GM20431 (cell line): ENCODE data around the gene BAIAP2.

Experiments used
- in situ Hi-C: fragments of 300-500 bp; cut with MseI, MboI; formaldehyde crosslinking; loops from one replicate; pipeline ENCODE4 v1.15.0; 2020; ENCODE audit warnings: low sequenced_read_pairs; ENCODE audit not compliant: unreplicated experiment

Gene BAIAP2

DNA sequence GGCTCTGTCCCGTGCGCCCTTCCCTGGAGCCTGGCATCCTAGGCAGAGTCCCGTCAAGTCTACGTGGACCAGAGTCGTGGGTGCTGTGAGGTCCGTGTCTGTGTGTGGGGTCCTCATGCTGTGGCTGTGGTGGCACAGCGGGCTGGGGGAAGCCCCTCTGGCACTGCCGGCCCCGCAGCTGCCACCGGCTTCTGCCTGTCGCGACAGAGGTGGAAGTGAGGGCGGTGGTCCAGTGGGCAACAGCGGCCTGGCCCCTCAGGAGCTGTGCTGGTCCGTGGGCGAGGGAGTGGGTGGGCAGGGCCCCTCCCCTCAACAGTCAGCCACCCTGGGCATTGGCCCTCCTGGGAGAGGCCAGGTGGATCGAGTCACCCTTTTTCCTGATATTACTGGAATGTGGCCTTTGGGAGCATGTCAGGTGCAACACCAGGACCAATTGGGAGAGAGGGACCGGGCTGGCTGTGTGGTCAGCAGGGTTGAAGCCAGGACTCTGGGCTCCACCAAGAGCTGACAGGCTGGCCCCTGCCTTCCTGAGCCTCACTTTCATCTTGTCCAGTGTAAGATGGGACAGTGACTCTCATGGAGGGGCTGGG is 11.9 kb downstream of the BAIAP2 start:
- in situ Hi-C loops, result no loop called here

DNA sequence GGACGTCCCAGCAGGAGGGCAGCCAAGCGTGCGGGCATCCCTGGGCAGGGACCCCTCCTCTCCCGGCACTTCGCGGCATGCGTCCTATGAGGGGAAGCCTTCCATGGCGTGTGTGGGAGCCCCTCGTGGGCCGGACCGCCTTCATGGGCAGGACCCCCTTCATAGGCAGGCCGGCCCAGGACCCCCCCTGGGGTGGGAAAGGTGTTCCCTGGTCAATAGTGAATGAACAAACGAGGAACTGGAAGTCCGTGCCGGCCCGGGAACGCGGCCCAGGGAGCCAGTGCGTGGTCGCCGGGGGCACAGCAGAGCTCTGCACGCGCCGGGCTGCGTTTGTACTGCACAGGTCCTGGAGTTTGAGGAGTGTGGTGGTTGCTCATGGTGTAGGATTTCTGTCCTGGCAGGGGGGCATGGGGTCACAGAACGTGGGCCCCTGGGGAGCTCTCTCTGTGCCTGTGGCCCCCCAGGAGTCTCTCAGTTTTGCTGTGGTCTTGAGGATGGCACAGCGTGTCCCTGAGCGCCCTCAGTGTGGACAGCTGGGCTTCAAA is 13.9 kb downstream of the BAIAP2 start:
- in situ Hi-C loops, result no loop called here

DNA sequence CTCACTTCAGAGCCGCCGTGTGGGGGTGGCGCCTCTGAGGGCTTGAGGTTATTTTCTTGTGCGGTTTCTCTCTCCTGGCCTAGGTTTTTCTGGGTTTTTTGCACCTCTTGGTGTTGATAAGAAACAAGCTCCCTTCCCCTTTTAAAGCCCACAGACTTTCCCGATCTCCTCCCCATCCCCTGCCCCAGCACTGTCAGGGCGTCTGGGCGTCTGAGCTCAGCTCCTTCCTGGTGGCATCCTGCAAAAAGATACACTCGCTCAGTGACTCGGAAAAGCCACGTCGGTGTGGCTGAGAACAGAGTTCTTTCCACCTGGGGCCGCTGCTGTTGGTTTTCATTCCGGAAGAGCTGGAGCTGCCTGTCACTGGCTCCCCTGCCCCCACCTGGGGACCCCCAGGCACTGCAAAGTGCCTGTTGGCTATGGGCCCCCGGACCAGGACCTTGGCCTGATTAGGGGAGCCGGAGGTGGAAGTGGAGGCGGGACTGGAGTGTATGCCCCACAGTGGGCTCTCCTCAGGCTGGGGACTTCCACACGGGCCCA is 14.5 kb downstream of the BAIAP2 start:
- in situ Hi-C loops, result no loop called here

DNA sequence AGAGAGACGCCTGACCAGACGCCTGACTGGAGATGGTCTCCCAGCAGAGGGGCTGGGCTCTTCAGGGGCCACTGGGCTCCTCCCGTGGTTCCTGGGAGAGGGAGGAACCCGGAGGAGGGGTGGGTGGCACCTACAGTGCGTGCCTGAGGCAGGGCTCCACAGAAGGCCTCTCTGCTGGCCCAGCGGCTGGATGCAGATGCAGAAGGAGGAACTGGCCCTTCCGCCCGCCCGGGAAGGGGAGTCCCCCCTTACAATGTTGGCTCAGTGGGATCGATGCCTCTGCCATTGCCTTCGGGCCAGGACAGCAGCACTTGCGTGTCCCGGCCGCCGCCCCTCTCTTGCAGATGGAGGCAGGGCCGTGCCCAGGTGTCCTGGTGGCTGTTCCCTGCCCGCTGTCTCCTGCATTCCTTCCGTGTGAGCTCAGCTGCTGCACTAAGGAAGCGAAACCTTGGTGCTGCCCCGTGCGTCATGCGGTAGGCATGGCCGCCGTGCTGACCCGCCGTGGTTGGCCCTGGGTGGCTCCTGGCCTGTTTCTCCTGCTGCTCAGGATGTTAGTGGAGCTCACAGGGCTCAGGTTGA is 15.1 kb downstream of the BAIAP2 start:
- in situ Hi-C loops, result no loop called here

DNA sequence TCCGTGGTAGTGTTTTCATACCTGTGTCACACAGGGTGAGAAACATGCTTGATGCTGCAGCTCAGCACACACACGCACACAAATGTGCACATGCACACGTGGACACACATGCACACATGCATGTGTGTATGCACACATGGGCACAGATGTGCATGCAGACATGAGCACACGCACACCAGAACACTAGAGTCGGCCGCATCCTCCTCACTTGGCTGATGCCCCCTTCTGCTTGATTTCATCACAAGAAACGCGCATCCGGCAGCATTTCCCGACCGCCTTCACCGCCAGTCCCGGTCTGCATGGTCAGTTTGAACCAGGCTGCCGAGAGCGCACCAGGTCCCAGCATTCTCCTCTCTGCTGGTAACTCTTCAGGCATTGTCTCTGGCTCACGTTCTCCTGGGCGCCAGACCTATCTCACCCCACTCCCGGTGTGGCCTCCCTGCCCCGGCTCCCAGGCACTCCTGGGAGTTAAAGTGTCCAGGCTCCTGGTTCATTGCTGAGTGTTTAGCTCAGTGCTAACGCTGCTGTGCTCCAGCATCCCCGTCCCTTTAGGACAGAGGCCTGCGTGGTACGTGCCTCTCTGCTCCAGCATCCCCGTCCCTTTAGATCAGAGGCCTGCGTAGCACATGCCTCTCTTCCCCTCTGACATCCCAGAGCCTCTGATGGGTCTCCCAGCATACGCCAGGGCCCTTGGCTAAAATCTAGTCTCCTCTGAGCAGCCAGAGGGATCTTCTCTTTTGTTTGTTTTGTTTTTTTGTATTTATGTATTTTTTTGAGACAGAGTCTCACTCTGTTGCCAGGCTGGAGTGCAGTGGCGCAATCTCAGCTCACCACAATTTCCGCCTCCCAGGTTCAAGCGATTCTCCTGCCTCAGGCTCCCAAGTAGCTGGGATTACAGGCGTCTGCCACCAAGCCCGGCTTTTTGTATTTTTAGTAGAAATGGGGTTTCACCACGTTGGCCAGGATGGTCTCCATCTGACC is 16.0 kb downstream of the BAIAP2 start:
- in situ Hi-C loops, result no loop called here

DNA sequence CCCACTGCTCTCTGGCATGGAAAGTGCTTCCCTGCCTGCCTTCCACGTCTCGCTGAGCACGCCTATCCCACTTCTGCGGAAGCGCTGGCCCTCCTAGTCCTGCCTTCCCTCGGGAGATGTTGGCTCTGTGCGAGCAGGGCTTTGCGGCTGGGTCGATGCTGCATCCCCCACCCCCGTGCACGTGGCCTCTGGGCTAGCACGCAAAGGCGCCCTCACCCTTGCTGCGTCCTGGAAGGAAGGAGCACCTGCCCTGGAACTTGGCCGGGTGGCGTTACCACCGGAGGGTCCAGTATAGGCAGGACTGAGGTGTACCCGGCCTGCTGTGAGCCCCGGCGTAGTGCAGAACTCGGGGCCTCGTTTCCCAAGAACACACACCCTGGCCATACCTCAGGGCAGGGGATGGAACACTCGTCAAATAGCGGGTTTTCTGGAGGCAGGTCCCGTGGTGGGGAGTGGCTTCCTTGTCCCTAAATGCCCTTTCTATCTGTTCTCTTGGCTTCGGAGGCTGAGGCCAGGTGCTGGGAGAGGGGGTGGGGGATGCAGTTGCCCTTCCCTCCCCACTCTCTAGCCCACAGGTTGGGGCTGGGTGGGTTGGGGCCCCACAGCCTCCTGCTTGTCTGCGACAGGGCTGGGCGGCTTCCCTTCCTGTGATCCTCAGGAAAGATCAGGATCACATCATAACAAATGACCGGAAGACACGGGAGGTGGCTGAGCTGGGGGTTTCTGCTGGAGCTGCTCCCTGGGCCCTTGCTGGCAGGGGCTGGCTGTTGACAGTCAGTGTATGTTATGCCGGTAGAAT is 17.4 kb downstream of the BAIAP2 start:
- in situ Hi-C loops, result no loop called here

DNA sequence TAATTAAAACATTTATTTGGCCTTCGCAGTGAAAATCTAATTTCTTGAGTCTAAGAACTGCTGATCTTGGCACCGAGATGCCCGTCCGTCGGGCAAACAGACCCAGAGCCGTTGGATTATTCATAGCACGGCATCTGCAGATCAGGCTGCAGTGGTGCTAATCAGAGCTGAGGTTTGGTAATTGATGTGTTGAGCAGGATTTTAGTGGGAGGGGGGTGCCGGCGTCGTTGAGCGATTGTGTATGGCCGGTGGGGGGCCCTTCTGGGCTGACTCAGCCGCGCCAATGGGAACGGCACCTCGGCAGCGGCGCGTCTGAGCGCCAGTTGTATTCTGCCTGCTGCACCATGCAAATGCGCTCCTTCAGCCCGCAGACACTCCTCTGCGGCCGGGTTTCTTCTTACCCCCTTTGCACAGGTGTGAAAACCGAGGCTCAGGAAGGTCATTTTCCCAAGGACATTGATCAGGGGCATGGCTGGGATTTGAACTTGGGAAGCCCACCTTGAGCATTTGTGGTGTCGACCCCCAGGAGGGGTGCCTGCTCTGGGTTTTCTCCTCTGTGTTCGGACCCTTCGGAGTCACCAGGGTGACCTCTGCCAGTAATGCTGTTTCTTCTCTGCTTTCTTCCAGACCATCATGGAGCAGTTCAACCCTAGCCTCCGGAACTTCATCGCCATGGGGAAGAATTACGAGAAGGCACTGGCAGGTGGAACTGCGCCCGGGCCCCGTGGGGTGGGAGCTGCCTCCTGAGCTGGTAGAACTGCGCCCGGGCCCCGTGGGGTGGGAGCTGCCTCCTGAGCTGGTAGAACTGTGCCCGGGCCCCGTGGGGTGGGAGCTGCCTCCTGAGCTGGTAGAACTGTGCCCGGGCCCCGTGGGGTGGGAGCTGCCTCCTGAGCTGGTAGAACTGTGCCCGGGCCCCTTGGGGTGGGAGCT is 18.4 kb downstream of the BAIAP2 start:
- in situ Hi-C loops, result no loop called here

DNA sequence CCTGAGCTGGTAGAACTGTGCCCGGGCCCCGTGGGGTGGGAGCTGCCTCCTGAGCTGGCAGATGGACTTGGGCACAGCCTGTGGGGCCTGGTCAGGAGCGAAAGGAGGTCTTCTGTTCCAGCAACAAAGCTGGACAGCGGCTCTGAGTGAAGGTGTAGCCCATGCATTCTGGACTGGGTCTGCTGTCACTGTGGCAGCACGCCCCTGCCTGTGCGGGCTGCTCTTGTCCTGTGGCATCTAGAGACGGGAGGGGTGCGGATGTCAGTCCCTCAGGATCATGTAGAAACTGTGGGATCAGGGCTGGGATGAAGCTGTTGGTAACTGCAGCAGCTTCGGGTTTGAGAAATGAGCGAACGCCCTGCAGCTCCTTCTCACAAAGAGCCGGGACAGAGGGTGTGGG is 19.4 kb downstream of the BAIAP2 start:
- in situ Hi-C loops, result no loop called here

DNA sequence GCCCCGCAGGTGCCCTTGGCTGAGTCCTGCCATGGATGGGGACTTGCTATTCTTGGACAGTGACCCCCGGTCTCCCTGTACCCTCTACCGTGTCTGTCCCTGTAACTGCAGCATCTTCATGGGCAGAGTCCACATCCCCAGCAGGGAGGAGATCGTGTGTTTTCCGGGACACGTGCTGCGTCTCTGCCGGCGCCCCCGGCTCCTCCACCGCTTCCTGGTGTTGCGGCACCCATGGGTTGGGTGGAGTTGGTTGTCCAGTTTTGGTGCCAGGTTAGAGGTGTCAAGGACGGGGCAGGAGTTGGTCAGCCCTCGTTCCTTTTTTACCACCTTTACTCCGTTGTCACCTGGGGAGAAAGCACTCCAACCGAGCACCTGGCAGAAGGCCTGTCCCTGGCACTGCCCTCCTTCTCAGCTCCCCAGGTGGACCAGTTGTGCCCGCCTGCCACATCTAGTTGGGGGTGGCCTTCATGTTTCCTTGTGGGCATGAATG is 20.0 kb downstream of the BAIAP2 start:
- in situ Hi-C loops, result no loop called here

DNA sequence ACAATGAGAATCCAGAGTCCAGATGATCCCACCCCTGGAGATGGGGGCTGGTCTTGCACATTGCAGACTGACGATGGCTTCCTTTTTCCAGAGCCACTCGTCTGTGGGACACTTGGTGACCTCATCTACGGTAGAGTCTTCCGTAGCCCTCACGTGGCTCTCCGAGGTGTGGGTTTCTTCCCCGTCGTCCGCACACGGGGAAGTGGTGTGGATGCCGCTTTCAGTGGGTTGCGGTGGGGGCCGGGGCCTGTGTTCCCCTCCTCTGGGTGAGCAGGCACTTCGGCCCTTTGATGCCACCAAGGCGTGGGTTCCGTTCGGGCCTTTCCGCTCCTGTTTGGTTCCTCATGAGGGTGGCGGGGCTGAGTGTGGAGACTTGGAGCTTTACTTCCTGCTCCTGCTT is 21.4 kb downstream of the BAIAP2 start:
- in situ Hi-C loops, result no loop called here

DNA sequence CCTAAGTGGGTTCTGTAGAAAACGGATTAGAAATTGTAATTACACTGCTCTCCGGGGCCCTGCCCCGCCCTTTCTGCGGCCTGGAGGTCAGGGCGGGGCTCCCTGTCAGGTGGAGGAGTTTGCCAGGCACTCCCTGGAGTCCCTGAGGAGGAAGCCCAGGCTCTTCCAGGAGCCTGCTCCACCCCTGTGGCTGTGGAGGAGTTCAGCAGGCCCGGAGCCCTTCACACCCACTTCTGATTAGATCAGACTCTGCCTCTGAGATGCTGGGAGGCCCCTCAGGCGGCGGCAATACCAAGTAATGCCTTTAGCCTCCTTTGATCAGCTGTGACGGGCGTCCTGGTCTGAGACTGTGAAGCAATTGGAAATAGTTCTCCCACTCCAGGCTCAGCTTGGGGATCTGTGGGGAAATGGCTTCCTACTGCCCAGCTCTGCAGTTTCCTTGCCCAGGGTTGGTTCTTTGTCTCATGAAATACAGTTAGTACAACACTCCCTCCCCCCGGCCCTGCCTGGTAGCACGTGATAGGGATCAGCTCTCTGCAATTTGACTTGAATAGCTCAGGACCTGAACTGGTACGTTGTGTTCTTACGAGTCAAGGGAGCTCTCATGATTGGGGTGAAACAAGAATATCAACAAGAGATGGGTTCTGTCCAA is 22.3 kb downstream of the BAIAP2 start:
- in situ Hi-C loops, result no loop called here

DNA sequence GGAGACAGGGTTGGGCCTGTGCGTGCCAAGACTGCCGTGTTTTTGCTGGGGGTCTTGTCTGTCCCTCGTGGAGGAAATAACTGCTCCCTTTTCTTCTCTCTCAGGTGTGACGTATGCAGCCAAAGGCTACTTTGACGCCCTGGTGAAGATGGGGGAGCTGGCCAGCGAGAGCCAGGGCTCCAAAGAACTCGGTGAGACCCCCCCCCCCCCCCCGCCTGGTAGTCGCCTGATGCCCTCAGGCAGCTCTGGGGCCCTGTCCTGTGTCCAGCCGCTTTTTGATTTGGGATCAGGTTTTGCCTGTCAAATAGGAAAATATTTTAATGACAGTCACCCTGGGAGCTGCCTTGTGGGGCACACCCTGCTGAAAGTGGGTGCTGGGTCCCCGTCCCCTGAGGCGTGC is 22.8 kb downstream of the BAIAP2 start:
- in situ Hi-C loops, result no loop called here

DNA sequence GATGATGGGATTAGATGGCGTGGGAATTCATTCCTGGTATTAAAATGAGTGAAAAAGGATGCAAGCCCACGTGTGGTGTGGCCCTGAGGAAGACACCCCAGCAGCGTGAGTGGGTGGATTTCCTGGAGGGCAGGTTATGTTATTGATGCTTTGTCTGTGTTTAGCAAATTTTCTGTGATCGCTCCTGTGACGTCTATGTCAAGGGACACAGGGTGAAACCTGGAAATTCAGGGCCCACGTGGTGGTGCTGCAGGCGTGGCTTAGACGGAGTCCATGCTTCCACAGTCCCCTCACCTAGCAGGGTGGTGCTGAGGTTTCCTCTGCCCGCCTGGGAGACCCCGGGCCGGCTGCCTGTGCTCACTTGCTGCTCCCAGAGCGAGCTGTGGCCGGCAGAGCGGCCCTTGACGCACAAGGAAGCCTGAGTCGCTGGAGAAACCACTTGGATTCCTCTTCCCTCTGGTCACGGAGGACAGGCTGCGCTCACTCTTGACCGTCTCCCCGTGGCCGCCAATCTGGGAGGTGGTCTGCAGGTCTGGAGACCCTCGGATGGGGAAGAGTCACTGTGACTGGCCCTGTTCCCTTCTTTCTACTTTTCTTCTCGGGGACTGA is 23.4 kb downstream of the BAIAP2 start:
- in situ Hi-C loops, result no loop called here

DNA sequence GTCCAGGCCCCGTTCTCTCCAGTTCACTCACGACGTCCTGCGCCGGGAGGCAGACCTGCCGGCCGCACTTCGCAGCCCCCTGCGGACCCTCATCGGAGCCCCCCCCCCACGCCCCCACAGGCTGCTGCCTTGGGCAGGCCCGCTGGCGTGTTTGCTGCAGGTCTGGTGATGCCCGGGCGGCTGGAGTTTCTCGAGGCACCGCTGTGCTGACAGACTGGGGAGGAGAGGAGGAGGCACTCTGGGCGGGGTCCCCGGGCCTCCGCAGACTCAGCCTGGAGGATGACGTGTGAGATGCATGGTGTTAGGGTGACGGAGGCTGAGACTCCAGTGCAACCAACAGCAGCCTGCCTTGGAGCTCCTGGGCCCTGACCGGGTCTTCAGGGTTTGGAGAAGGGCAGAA is 24.1 kb downstream of the BAIAP2 start:
- in situ Hi-C loops, result no loop called here

DNA sequence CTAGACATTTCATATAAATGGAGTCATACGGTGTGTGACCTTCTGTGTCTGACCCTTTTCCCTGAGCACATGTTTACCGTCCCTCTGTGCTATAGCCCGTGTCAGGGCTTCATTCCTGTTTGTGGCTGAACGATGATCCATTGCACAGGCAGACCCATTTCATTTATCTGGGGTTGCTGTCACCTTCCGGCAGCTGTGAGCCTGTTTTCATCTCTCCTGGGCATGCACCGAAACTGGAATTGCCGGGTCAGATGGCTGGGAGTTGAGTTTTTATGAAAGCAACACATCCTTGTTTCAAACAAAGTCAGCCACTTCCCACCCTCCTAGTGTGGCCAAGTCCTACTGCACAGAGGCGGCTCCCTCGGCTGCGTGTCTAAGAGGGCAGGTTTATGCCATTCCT is 25.5 kb downstream of the BAIAP2 start:
- in situ Hi-C loops, result no loop called here

DNA sequence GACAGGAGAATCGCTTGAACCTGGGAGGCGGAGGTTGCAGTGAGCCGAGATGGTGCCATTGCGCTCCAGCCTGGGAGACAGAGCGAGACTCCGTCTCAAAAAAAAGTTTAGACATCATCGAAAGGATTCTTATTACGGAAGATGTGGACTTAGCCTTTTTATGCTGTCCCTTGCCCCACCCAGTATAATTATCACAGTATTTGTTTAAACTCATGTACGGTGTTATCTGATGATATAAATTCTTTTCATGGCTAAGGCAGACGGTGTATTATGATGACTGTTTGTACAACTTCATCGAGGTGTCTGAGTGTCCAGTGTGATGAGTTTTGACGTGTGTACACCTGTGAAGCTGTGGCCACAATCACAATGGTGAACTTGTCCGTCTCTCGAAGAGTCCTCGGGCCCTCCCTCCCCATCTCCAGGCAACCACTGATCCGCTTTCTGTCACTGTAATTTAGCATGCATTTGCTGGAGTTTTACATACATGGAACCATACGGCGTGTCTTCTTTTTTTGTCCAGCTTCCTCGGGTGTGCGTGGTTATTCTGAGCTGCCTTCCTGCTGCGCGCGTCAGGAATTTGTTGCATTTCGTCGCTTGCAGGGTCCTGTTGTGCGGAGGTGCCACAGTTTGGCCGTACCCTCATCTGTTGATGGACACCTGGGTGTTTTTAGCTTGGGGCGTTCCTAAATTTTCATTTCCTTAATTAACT is 26.2 kb downstream of the BAIAP2 start:
- in situ Hi-C loops, result no loop called here
